Liver (tissue), 9 donors: ENCODE measurements around the gene MYO6. TPM values are rescaled to one million over a fixed set of nuclear protein-coding genes. Genes with fewer than 3 reads are reported as not detected.

ENCODE experiments used
- DNase-seq: peaks from one replicate; pipeline ENCODE4 v3.0.0-alpha.2; 2017; ENCODE audit warnings: low spot score
- H3K27ac ChIP-seq, 2 donors: one replicate each; pipeline ENCODE4 v1.7.0; 2013; ENCODE audit warnings: inconsistent platforms in 2 of 2, low read length in 2 of 2, control low read depth in 1 of 2, low read depth in 1 of 2, mild to moderate bottlenecking in 1 of 2
- H3K27me3 ChIP-seq, 4 donors: one replicate each; pipeline versions ENCODE4 v1.6.1 to v1.7.0; 2013; ENCODE audit warnings: low read length in 3 of 4, inconsistent platforms in 1 of 4, mild to moderate bottlenecking in 1 of 4, moderate library complexity in 1 of 4; ENCODE audit not compliant: control insufficient read depth in 4 of 4, insufficient read depth in 4 of 4
- H3K36me3 ChIP-seq, 4 donors: one replicate each; pipeline versions ENCODE4 v1.6.1 to v1.7.0; 2013; ENCODE audit warnings: low read length in 3 of 4, mild to moderate bottlenecking in 3 of 4, low read depth in 1 of 4, moderate library complexity in 1 of 4; ENCODE audit not compliant: control insufficient read depth in 4 of 4, insufficient read depth in 3 of 4
- H3K4me1 ChIP-seq, 4 donors: one replicate each; pipeline versions ENCODE4 v1.6.1 to v1.7.0; 2013; ENCODE audit warnings: low read length in 3 of 4, mild to moderate bottlenecking in 3 of 4, moderate library complexity in 1 of 4; ENCODE audit not compliant: control insufficient read depth in 4 of 4, insufficient read depth in 4 of 4
- H3K4me3 ChIP-seq, 3 donors: one replicate each; pipeline versions ENCODE4 v1.6.1 to v1.7.0; 2013; ENCODE audit warnings: low read length in 3 of 3, control low read depth in 1 of 3, low read depth in 1 of 3, mild to moderate bottlenecking in 1 of 3
- H3K9ac ChIP-seq, 2 donors: one replicate each; pipeline ENCODE4 v1.7.0; 2013; ENCODE audit warnings: low read length in 2 of 2, mild to moderate bottlenecking in 2 of 2, moderate library complexity in 2 of 2, control low read depth in 1 of 2, low read depth in 1 of 2
- H3K9me3 ChIP-seq, 4 donors: one replicate each; pipeline versions ENCODE4 v1.6.1 to v1.7.0; 2013; ENCODE audit warnings: low read length in 3 of 4; ENCODE audit not compliant: control insufficient read depth in 4 of 4
- ATF3 ChIP-seq: IDR thresholded peaks from 2 replicates; pipeline ENCODE4 v1.6.1; 2016; ENCODE audit warnings: antibody characterized with exemption
- CTCF ChIP-seq: fragments of 150-350 bp; IDR thresholded peaks from 2 replicates; pipeline ENCODE4 v1.5.1; 2017; ENCODE audit warnings: improper control_type of control experiment, low read depth, low read length; ENCODE audit not compliant: missing input control
- EGR1 ChIP-seq, 2 donors: IDR thresholded peaks; 2 replicates each; pipeline ENCODE4 v1.6.1; 2016 to 2018; ENCODE audit warnings: antibody characterized with exemption in 2 of 2, low read depth in 2 of 2
- FOXA1 ChIP-seq: IDR thresholded peaks from 2 replicates; pipeline ENCODE4 v1.6.1; 2016; ENCODE audit warnings: antibody characterized with exemption
- FOXA2 ChIP-seq: IDR thresholded peaks from 2 replicates; pipeline ENCODE4 v1.6.1; 2016; ENCODE audit warnings: antibody characterized with exemption
- GABPA ChIP-seq, 2 donors: IDR thresholded peaks in 1 of 2; conservative IDR thresholded peaks in 1 of 2; 2 replicates each; pipeline ENCODE4 v1.6.1; 2016; ENCODE audit warnings: antibody characterized with exemption in 2 of 2, mild to moderate bottlenecking in 1 of 2, moderate library complexity in 1 of 2
- HNF4A ChIP-seq, 2 donors: conservative IDR thresholded peaks; 2 replicates each; pipeline ENCODE4 v1.6.1; 2016; ENCODE audit warnings: antibody characterized with exemption in 2 of 2, mild to moderate bottlenecking in 2 of 2
- HNF4G ChIP-seq: IDR thresholded peaks from 2 replicates; pipeline ENCODE4 v1.6.1; 2016; ENCODE audit warnings: antibody characterized with exemption
- JUND ChIP-seq, 2 donors: IDR thresholded peaks; 2 replicates each; pipeline ENCODE4 v1.6.1; 2016; ENCODE audit warnings: antibody characterized with exemption in 2 of 2
- MAX ChIP-seq: IDR thresholded peaks from 2 replicates; pipeline ENCODE4 v1.6.1; 2016; ENCODE audit warnings: antibody characterized with exemption
- NR2F2 ChIP-seq: IDR thresholded peaks from 2 replicates; pipeline ENCODE4 v1.6.1; 2016; ENCODE audit warnings: antibody characterized with exemption
- RAD21 ChIP-seq, 2 donors: IDR thresholded peaks; 2 replicates each; pipeline ENCODE4 v1.6.1; 2016; ENCODE audit warnings: antibody characterized with exemption in 2 of 2, mild to moderate bottlenecking in 2 of 2
- REST ChIP-seq: IDR thresholded peaks from 2 replicates; pipeline ENCODE4 v1.6.1; 2016; ENCODE audit warnings: antibody characterized with exemption, mild to moderate bottlenecking
- RXRA ChIP-seq, 2 donors: IDR thresholded peaks; 2 replicates each; pipeline ENCODE4 v1.6.1; 2017 to 2018; ENCODE audit warnings: antibody characterized with exemption in 2 of 2, mild to moderate bottlenecking in 1 of 2
- SP1 ChIP-seq: IDR thresholded peaks from 2 replicates; pipeline ENCODE4 v1.6.1; 2018; ENCODE audit warnings: antibody characterized with exemption, mild to moderate bottlenecking
- TAF1 ChIP-seq: conservative IDR thresholded peaks from 2 replicates; pipeline ENCODE4 v1.6.1; 2016; ENCODE audit warnings: antibody characterized with exemption, mild to moderate bottlenecking
- ZBTB33 ChIP-seq: IDR thresholded peaks from 2 replicates; pipeline ENCODE4 v1.6.1; 2016; ENCODE audit warnings: antibody characterized with exemption
- WGBS: extraction: QIAGEN DNeasy Blood & Tissue Kit; methylation state at CpG from one replicate; pipeline ENCODE4 v1.1.7; 2013; 5-methylcytosine and 5-hydroxymethylcytosine counted together
- polyA plus RNA-seq, 2 donors: library from polyadenylated mRNA; stranded (reverse) in 1 of 2; unstranded in 1 of 2; fragments of 200-250 nt in 1 of 2; fragments of >200 nt in 1 of 2; fragmentation: Nextera tagmentation in 1 of 2; extraction: Ambion mirVana in 1 of 2; gene quantifications; one replicate each; pipeline versions ENCODE4 v1.2.1 to v1.2.3, GENCODE V29; 2013 to 2015
- total RNA-seq, 2 donors: library from RNA; depleted of rRNA; stranded (reverse); fragments of >200 nt; gene quantifications; one replicate each; pipeline ENCODE4 v1.2.3, GENCODE V29; 2014
- donor health status: healthy.
- donor health status: healthy.
- donor health status: healthy.
- donor health status: healthy.
- donor health status: healthy.

The MYO6 gene
- total and polyA plus RNA-seq, 4 donors: 6.5 to 18.3 (median 12.7) TPM

GRCh38 chr6:75882734-75883133 is 133.7 kb downstream of the MYO6 start:
- Histone ChIP-seq H3K4me1 (peaks cover 0 to 3% (median 0%) of the 10 kb centered on the region in 4 donors), H3K36me3 (peaks cover 0 to 5% (median 2%) of the 10 kb centered on the region in 4 donors), H3K4me3 (no peak overlapping the region), H3K27me3 (no peaks in the 10 kb centered on the region), H3K9ac (no peak overlapping the region), H3K9me3 (no peaks in the 10 kb centered on the region), H3K27ac (no peak overlapping the region)
- no peak for TF ChIP-seq MAX
- no peak for TF ChIP-seq GABPA (IDR thresholded peaks at IDR 0.05 in 1 of 2, conservative IDR thresholded peaks at IDR 0.05 in 1 of 2)
- TF ChIP-seq NR2F2: no peak
- no peak for TF ChIP-seq REST
- TF ChIP-seq CTCF: no peak
- TF ChIP-seq JUND (IDR thresholded peaks at IDR 0.05): no peak
- TF ChIP-seq RXRA (IDR thresholded peaks at IDR 0.05): no peak
- no peak for TF ChIP-seq HNF4A (conservative IDR thresholded peaks at IDR 0.05)
- no peak for TF ChIP-seq HNF4G
- TF ChIP-seq FOXA2: no peak
- no peak for TF ChIP-seq RAD21 (IDR thresholded peaks at IDR 0.05)
- TF ChIP-seq EGR1 (IDR thresholded peaks at IDR 0.05; ENCODE audit: low read depth in 2 of 2): no peak
- no peak for TF ChIP-seq SP1
- TF ChIP-seq ZBTB33: no peak
- no peak for TF ChIP-seq TAF1
- no peak for TF ChIP-seq ATF3
- 91% methylated on average over 2 of the region's 2 CpGs for WGBS
- DNase-seq: no peak

GRCh38 chr6:75884822-75885221 is 135.8 kb downstream of the MYO6 start:
- Histone ChIP-seq H3K27ac (no peak overlapping the region), H3K4me3 (no peak overlapping the region), H3K27me3 (no peaks in the 10 kb centered on the region), H3K4me1 (peaks cover 0 to 3% (median 0%) of the 10 kb centered on the region in 4 donors), H3K9ac (no peak overlapping the region), H3K36me3 (peaks cover 0 to 5% (median 2%) of the 10 kb centered on the region in 4 donors), H3K9me3 (no peaks in the 10 kb centered on the region)
- TF ChIP-seq HNF4A (conservative IDR thresholded peaks at IDR 0.05): peak in 1 of 2 donors; percentile 13
- no peak for TF ChIP-seq FOXA1
- WGBS: 45% methylated on average over 2 of the region's 2 CpGs
- no peak for DNase-seq
